OCI-LY7 (cell line): ENCODE measurements around the gene LDHB. TPM values are rescaled to one million over a fixed set of nuclear protein-coding genes. Genes with fewer than 3 reads are reported as not detected.

Experiments
- BruUV-seq: library from RNA; stranded (reverse); fragments of 400-500 nt; replicated peaks from 2 replicates; lab custom pipeline; 2021; lab: Mats Ljungman, UMichigan
- CTCF ChIA-PET: fragments of 300-600 bp; sonication (Branson Sonifier 250); formaldehyde crosslinking; loops from one replicate; lab custom pipeline; 2022; ENCODE audit warnings: antibody characterized with exemption; ENCODE audit not compliant: unreplicated experiment; lab: Charles Lee
- POLR2A ChIA-PET: fragments of 300-600 bp; sonication (Branson Sonifier 250); formaldehyde crosslinking; loops from one replicate; lab custom pipeline; 2022; ENCODE audit warnings: antibody characterized with exemption; lab: Charles Lee
- DNase-seq: peaks from one replicate; pipeline ENCODE4 v3.0.0-alpha.2; 2015; ENCODE audit warnings: low spot score
- H2AFZ ChIP-seq: fragments of 200-600 bp; sonication (generic), shearing (Covaris generic); 2 replicates; pipeline ENCODE4 v1.6.1; 2014; ENCODE audit warnings: mild to moderate bottlenecking, antibody characterized with exemption, low read length, moderate library complexity
- H3K27ac ChIP-seq: fragments of 200-600 bp; sonication (generic); 2 replicates; pipeline ENCODE4 v1.5.1; 2014; ENCODE audit warnings: mixed run types, low read depth, mild to moderate bottlenecking, moderate library complexity, low read length, inconsistent platforms; ENCODE audit not compliant: poor library complexity, severe bottlenecking
- H3K36me3 ChIP-seq: fragments of 200-600 bp; sonication (generic); 2 replicates; pipeline ENCODE4 v1.6.1; 2014; ENCODE audit warnings: mild to moderate bottlenecking, antibody characterized with exemption, low read length, moderate library complexity, mixed read lengths; ENCODE audit not compliant: insufficient read depth
- H3K4me1 ChIP-seq: fragments of 200-600 bp; sonication (generic); 2 replicates; pipeline ENCODE4 v1.5.1; 2014; ENCODE audit warnings: mild to moderate bottlenecking, low read length; ENCODE audit not compliant: insufficient read depth, poor library complexity, severe bottlenecking
- H3K4me2 ChIP-seq: fragments of 200-600 bp; sonication (generic); 2 replicates; pipeline ENCODE4 v1.6.1; 2014; ENCODE audit warnings: mild to moderate bottlenecking, low read length
- H3K4me3 ChIP-seq: fragments of 200-600 bp; sonication (generic); 2 replicates; pipeline ENCODE4 v1.5.1; 2014; ENCODE audit warnings: mild to moderate bottlenecking, low read depth, low read length; ENCODE audit not compliant: poor library complexity, severe bottlenecking
- H3K79me2 ChIP-seq: fragments of 200-600 bp; sonication (generic); 2 replicates; pipeline ENCODE4 v1.6.1; 2016; ENCODE audit warnings: low read depth, mild to moderate bottlenecking, low read length, moderate library complexity, mixed read lengths; ENCODE audit not compliant: insufficient read depth
- H3K9me2 ChIP-seq: fragments of 200-600 bp; sonication (generic); 2 replicates; pipeline ENCODE4 v1.6.1; 2016; ENCODE audit warnings: mild to moderate bottlenecking, low read length, mixed read lengths; ENCODE audit not compliant: insufficient read depth
- H3K9me3 ChIP-seq: fragments of 200-600 bp; sonication (generic); 2 replicates; pipeline ENCODE4 v1.6.1; 2014; ENCODE audit warnings: mild to moderate bottlenecking, mixed run types, low read length, mixed read lengths
- H4K20me1 ChIP-seq: fragments of 200-600 bp; sonication (generic); 2 replicates; pipeline ENCODE4 v1.6.1; 2014; ENCODE audit warnings: mild to moderate bottlenecking, antibody characterized with exemption, low read length, moderate library complexity, mixed read lengths; ENCODE audit not compliant: insufficient read depth
- CTCF ChIP-seq: fragments of 200-600 bp; sonication (generic); conservative IDR thresholded peaks from 2 replicates; pipeline ENCODE4 v1.5.1; 2014; ENCODE audit warnings: mild to moderate bottlenecking, antibody characterized with exemption, low read length, moderate library complexity, mixed read lengths
- EZH2phosphoT487 ChIP-seq: fragments of 200-600 bp; sonication (generic); IDR thresholded peaks from 2 replicates; pipeline ENCODE4 v1.6.1; 2018; ENCODE audit warnings: low read depth, borderline replicate concordance, mild to moderate bottlenecking, mixed run types, antibody characterized with exemption, low read length, moderate library complexity, mixed read lengths
- intact Hi-C: fragments of 100-400 bp; cut with micrococcal nuclease; formaldehyde crosslinking; loops from one replicate; pipeline ENCODE4 v1.10.0; 2022; ENCODE audit not compliant: unreplicated experiment
- total RNA-seq, 2 experiments: library from RNA; depleted of rRNA in 1 of 2; stranded (reverse); fragments of >200 nt in 1 of 2; shearing (Covaris generic) in 1 of 2; gene quantifications; 2 replicates each; pipeline ENCODE4 v1.2.3, GENCODE V29; 2014 to 2022

Gene LDHB
- total RNA-seq, 2 experiments from 2014 or later, result 551 to 999 TPM

GRCh38 chr12:21699851-21700250 lies 42.2 kb upstream of the LDHB start:
- TF ChIP-seq EZH2phosphoT487, result no peak
- no peak for TF ChIP-seq CTCF
- BruUV-seq, result no TSS peak
- Histone ChIP-seq H3K4me1 (no peaks in the 10 kb centered on the region), H3K36me3 (no peaks in the 10 kb centered on the region), H3K9me3 (no peaks in the 10 kb centered on the region), H3K4me3 (no peak overlapping the region), H3K27ac (no peak overlapping the region), H3K79me2 (no peaks in the 10 kb centered on the region), H3K9me2 (no peaks in the 10 kb centered on the region), H3K4me2 (no peak overlapping the region), H4K20me1 (no peaks in the 10 kb centered on the region), H2AFZ (no peak overlapping the region)
- CTCF ChIA-PET, result no interaction called here
- intact Hi-C loops, result loop anchor here (2.0 kb wide), 1 partner anchor 319 kb away; no protein-coding TSS in a partner anchor
- POLR2A ChIA-PET, result no interaction called here
- DNase-seq, result no peak

GRCh38 chr12:21697904-21698630 lies 40.4 kb upstream of the LDHB start:
- BruUV-seq, result no TSS peak
- POLR2A ChIA-PET, result interaction anchor here (0.7 kb wide), 1 partner anchor 22 kb away, joined by 5 read pairs; no protein-coding TSS in a partner anchor
- no peak for TF ChIP-seq EZH2phosphoT487
- peak; percentile 91 for TF ChIP-seq CTCF

GRCh38 chr12:21696625-21697024 lies 39.0 kb upstream of the LDHB start:
- Histone ChIP-seq H3K9me3 (no peaks in the 10 kb centered on the region), H4K20me1 (no peaks in the 10 kb centered on the region), H3K79me2 (no peaks in the 10 kb centered on the region), H3K4me1 (no peaks in the 10 kb centered on the region), H3K4me3 (no peak overlapping the region), H3K4me2 (no peak overlapping the region), H3K9me2 (no peaks in the 10 kb centered on the region), H3K36me3 (no peaks in the 10 kb centered on the region), H2AFZ (no peak overlapping the region), H3K27ac (no peak overlapping the region)
- POLR2A ChIA-PET, result no interaction called here
- no TSS peak for BruUV-seq
- CTCF ChIA-PET, result no interaction called here
- TF ChIP-seq EZH2phosphoT487, result no peak
- no peak for TF ChIP-seq CTCF
- intact Hi-C loops, result no loop called here
- DNase-seq, result no peak

More at GRCh38 chr12:21697904-21698630, 40.4 kb upstream of the LDHB start:
- intact Hi-C loops, result loop anchor here (1.0 to 2.0 kb wide), 2 partner anchors 321 to 745 kb away; no protein-coding TSS in a partner anchor
- peak; percentile 30 for DNase-seq
- Histone ChIP-seq H3K27ac (no peak overlapping the region), H3K79me2 (no peaks in the 10 kb centered on the region), H3K4me1 (no peaks in the 10 kb centered on the region), H3K9me3 (no peaks in the 10 kb centered on the region), H3K4me2 (no peak overlapping the region), H3K9me2 (no peaks in the 10 kb centered on the region), H4K20me1 (no peaks in the 10 kb centered on the region), H3K4me3 (no peak overlapping the region), H2AFZ (no peak overlapping the region), H3K36me3 (no peaks in the 10 kb centered on the region)
- CTCF ChIA-PET, result no interaction called here
